ENCODE measurements around the gene SLX9. TPM values are rescaled to one million over a fixed set of nuclear protein-coding genes. Genes with fewer than 3 reads are reported as not detected.

SLX9 gene
- total RNA-seq, 1 experiment from 2014 or later, result 74.3 TPM

DNA sequence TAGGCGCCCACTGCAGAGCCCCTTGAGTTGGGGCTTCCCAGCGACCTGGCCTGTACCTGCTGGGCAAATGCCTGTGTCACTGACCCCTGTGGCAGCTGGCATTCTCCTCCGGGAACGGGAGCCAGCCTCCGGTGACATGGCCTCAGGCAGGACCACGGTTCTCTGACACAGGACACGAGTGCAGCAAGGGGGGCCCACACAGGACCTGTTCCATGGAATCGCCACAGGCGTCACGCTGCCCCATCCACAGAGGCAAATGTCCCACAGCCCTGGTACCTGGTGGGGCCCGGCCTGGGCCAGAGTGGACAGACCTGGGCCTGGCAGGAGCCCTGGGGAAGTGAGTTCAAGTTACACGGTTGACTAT is 21.7 kb upstream of the SLX9 start:
- Histone ChIP-seq H2BK20ac (ENCODE audit: low read depth, low read length, poor library complexity, severe bottlenecking) (no peak overlapping the region), H3K18ac (ENCODE audit: insufficient read length, low read depth, low read length) (no peak overlapping the region), H4K8ac (replicated peaks; ENCODE audit: insufficient read length, low read depth, low read length) (no peak overlapping the region), H2BK120ac (ENCODE audit: low read depth, low read length, poor library complexity, severe bottlenecking) (no peak overlapping the region), H2AK5ac (ENCODE audit: insufficient read length, low read length) (no peak overlapping the region), H3K27me3 (ENCODE audit: insufficient read depth, low read length) (peaks cover 39% of the 10 kb centered on the region; the same call in 1 of the 2 replicates), H3K79me1 (ENCODE audit: insufficient read depth, low read depth, low read length, poor library complexity, severe bottlenecking) (no peaks in the 10 kb centered on the region), H3K14ac (ENCODE audit: insufficient read depth, low read length) (no peak overlapping the region; the same call in 1 of the 2 replicates), H4K20me1 (ENCODE audit: control insufficient read depth, insufficient read depth, insufficient read length) (no peaks in the 10 kb centered on the region), H3K27ac (ENCODE audit: insufficient read length, low read depth, low read length) (no peak overlapping the region), H3K79me2 (ENCODE audit: insufficient read depth, low read length) (no peaks in the 10 kb centered on the region), H2BK12ac (ENCODE audit: insufficient read length, low read depth, low read length) (no peak overlapping the region), H4K5ac (ENCODE audit: insufficient read length, low read depth, low read length) (no peak overlapping the region), H3K23ac (ENCODE audit: insufficient read length, low read depth, low read length) (no peak overlapping the region), H3T11ph (ENCODE audit: low read length) (no peak overlapping the region), H3K9ac (ENCODE audit: extremely low read depth, insufficient read length, low read length) (no peak overlapping the region), H3K4me1 (ENCODE audit: insufficient read depth, low read length) (peaks cover 3% of the 10 kb centered on the region; the same call in 1 of the 2 replicates), H2BK5ac (ENCODE audit: insufficient read length, low read length) (no peak overlapping the region), H2BK15ac (ENCODE audit: low read depth, low read length) (no peak overlapping the region), H3K56ac (ENCODE audit: insufficient read length, low read depth, low read length) (no peak overlapping the region), H3K9me3 (ENCODE audit: control insufficient read depth, low read depth, low read length) (no peaks in the 10 kb centered on the region), H2AFZ (ENCODE audit: low read length) (no peak overlapping the region), H3K4ac (ENCODE audit: low read depth, low read length) (no peak overlapping the region), H3K4me2 (ENCODE audit: insufficient read depth, insufficient read length, low read length) (no peak overlapping the region), H3K23me2 (ENCODE audit: insufficient read length, low read depth, low read length, poor library complexity, severe bottlenecking) (no peaks in the 10 kb centered on the region), H4K91ac (ENCODE audit: insufficient read length, low read depth, low read length) (no peak overlapping the region)
- Mint-ChIP-seq H3K27ac (no peak overlapping the region), H3K27me3 (ENCODE audit: low read depth) (peaks cover 57% of the 10 kb centered on the region), H3K9me3 (no peaks in the 10 kb centered on the region; a peak in 1 of 5 replicates), H3K4me3 (no peak overlapping the region; a peak in 2 of 5 replicates), H3K4me1 (peaks cover 2 to 13% of the 10 kb centered on the region in 2 experiments), H3K36me3 (ENCODE audit: insufficient read depth in 1 of 3, low read depth in 3 of 3) (no peaks in the 10 kb centered on the region)
- no CpG with 5 or more reads among the region's 12 CpGs for WGBS (ENCODE audit: extremely low coverage, insufficient read length, low lambda C conversion rate)
- TF ChIP-seq, protein P1, sequence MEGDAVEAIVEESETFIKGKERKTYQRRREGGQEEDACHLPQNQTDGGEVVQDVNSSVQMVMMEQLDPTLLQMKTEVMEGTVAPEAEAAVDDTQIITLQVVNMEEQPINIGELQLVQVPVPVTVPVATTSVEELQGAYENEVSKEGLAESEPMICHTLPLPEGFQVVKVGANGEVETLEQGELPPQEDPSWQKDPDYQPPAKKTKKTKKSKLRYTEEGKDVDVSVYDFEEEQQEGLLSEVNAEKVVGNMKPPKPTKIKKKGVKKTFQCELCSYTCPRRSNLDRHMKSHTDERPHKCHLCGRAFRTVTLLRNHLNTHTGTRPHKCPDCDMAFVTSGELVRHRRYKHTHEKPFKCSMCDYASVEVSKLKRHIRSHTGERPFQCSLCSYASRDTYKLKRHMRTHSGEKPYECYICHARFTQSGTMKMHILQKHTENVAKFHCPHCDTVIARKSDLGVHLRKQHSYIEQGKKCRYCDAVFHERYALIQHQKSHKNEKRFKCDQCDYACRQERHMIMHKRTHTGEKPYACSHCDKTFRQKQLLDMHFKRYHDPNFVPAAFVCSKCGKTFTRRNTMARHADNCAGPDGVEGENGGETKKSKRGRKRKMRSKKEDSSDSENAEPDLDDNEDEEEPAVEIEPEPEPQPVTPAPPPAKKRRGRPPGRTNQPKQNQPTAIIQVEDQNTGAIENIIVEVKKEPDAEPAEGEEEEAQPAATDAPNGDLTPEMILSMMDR (conservative IDR thresholded peaks at IDR 0.05), result no peak
- no peak for DNase-seq
